ENCODE measurements around the gene LRRC1.

GRCh38 chr6:53869964-53870363 is 75.2 kb downstream of the LRRC1 start:
- TF ChIP-seq CTCF (conservative IDR thresholded peaks at IDR 0.05), result no peak
- TF ChIP-seq ZFX (IDR thresholded peaks at IDR 0.05), result no peak

Data from C4-2B (cell line).